ENCODE results near the gene ABCC1.

ABCC1 gene

DNA sequence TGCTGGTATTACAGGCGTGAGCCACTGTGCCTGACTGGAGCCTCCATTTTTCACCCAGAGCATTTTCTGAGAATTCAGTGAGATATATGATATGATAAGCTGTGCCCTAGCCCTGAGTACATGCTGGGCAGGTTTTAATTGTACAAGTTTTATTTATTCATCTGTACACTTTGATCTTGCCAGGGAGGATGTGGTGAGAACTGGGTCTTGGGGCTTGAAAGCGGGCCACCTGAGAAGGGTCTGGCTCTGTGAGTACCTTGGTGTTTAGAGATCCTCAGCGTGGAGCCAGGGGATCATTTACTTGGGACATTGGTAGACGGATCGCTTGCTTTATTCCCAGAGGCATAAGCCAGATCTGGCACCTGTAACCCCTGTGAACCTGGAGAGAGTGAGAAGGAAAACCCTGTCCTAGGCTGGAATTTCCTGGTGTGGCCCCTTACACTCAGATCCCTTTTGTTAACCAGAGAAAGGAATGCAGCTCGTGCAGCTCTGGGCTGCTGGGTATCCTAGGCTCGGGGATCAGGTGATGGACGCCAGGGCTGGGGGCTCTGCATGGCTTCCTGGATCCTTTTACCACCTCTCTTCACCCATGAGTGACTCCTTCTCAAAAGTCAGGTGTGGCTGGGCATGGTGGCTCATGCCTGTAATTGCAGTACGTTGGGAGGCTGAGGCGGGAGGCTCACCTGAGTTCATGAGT, 91.9 kb downstream of the ABCC1 start:
- H3F3A ChIP-seq (ENCODE audit: insufficient read depth) = no peaks in the 10 kb centered on the region
- H3K79me2 ChIP-seq (ENCODE audit: insufficient read depth, low read length) = no peaks in the 10 kb centered on the region
- 0 out of 2 replicates have a peak, but pooled peaks cover 3% of the 10 kb centered on the region for H3K36me3 ChIP-seq (ENCODE audit: low read length)
- no peak overlapping the region for H2AFZ ChIP-seq (ENCODE audit: low read depth, low read length, severe bottlenecking)
- no peak overlapping the region for H3K9ac ChIP-seq (ENCODE audit: low read length)
- H3K27me3 ChIP-seq (ENCODE audit: low read length) = no peaks in the 10 kb centered on the region
- H3K27ac ChIP-seq (ENCODE audit: low read depth, low read length) = no peak overlapping the region
- no peaks in the 10 kb centered on the region for H3K9me2 ChIP-seq (replicated peaks; ENCODE audit: insufficient read depth, low read length)
- H4K20me1 ChIP-seq (ENCODE audit: low read depth, low read length) = no peaks in the 10 kb centered on the region
- TF ChIP-seq, protein P1, sequence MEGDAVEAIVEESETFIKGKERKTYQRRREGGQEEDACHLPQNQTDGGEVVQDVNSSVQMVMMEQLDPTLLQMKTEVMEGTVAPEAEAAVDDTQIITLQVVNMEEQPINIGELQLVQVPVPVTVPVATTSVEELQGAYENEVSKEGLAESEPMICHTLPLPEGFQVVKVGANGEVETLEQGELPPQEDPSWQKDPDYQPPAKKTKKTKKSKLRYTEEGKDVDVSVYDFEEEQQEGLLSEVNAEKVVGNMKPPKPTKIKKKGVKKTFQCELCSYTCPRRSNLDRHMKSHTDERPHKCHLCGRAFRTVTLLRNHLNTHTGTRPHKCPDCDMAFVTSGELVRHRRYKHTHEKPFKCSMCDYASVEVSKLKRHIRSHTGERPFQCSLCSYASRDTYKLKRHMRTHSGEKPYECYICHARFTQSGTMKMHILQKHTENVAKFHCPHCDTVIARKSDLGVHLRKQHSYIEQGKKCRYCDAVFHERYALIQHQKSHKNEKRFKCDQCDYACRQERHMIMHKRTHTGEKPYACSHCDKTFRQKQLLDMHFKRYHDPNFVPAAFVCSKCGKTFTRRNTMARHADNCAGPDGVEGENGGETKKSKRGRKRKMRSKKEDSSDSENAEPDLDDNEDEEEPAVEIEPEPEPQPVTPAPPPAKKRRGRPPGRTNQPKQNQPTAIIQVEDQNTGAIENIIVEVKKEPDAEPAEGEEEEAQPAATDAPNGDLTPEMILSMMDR (IDR thresholded peaks at IDR 0.05; ENCODE audit: insufficient read depth, low read length, poor library complexity, severe bottlenecking) = no peak
- no peak for TF ChIP-seq EZH2phosphoT487 (conservative IDR thresholded peaks at IDR 0.05; ENCODE audit: low read length)
- no peak overlapping the region for H3K4me3 ChIP-seq (ENCODE audit: insufficient read depth, low read length, poor library complexity, severe bottlenecking)
- H3K9me3 ChIP-seq (ENCODE audit: insufficient read depth, low read length) = no peaks in the 10 kb centered on the region
- no peak overlapping the region for H3K4me2 ChIP-seq (ENCODE audit: low read depth, low read length, poor library complexity, severe bottlenecking)

DNA sequence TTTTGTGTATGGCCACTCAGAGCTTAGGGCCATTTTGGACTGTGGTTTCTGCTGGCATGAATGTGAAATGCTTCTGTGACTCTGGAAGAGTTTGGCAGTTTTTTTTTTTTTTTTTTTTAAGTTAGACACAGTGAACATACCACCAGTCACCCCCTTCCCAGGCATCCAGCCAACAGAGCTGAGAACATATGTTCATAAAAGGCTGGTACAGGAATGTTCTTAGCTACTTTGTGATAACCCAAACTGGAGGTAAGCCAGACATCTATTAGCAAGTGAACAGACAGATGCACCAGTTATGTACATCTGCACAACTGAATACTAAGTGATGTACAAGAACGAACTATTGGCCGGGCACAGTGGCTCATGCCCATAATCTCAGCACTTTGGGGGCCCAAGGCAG, 92.7 kb downstream of the ABCC1 start:
- no peak for TF ChIP-seq EZH2phosphoT487 (conservative IDR thresholded peaks at IDR 0.05; ENCODE audit: low read length)
- TF ChIP-seq, protein P1 (IDR thresholded peaks at IDR 0.05; ENCODE audit: insufficient read depth, low read length, poor library complexity, severe bottlenecking) = no peak
- Histone ChIP-seq H3K9me3 (ENCODE audit: insufficient read depth, low read length) (no peaks in the 10 kb centered on the region), H4K20me1 (ENCODE audit: low read depth, low read length) (no peaks in the 10 kb centered on the region), H3K27me3 (ENCODE audit: low read length) (no peaks in the 10 kb centered on the region), H3K27ac (ENCODE audit: low read depth, low read length) (no peak overlapping the region), H3F3A (ENCODE audit: insufficient read depth) (no peaks in the 10 kb centered on the region), H3K36me3 (ENCODE audit: low read length) (no peaks in the 10 kb centered on the region), H3K4me3 (ENCODE audit: insufficient read depth, low read length, poor library complexity, severe bottlenecking) (no peak overlapping the region), H2AFZ (ENCODE audit: low read depth, low read length, severe bottlenecking) (no peak overlapping the region), H3K4me2 (ENCODE audit: low read depth, low read length, poor library complexity, severe bottlenecking) (no peak overlapping the region), H3K9me2 (replicated peaks; ENCODE audit: insufficient read depth, low read length) (no peaks in the 10 kb centered on the region), H3K79me2 (ENCODE audit: insufficient read depth, low read length) (no peaks in the 10 kb centered on the region), H3K9ac (ENCODE audit: low read length) (no peak overlapping the region)

DNA sequence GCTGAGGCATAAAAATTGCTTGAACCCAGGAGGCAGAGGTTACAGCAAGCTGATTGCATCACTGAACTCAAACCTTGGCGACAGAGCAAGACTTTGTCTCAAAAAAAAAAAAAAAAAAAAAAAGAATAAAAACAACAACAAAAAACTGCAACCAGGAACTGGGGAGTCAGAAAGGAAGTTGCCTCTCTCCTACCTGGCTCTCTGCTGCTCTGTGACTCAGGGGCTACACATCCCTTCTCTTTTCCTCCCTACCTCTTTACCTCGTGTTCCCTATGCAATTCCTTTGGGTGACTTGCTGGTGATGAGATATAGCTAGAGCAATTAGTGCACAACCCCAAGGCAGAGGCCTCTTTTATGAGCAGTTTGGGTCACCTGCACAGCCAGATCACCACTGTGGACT, 95.9 kb downstream of the ABCC1 start:
- Histone ChIP-seq H3K27me3 (ENCODE audit: low read length) (no peaks in the 10 kb centered on the region), H3K4me3 (ENCODE audit: insufficient read depth, low read length, poor library complexity, severe bottlenecking) (no peak overlapping the region), H3K27ac (ENCODE audit: low read depth, low read length) (no peak overlapping the region), H2AFZ (ENCODE audit: low read depth, low read length, severe bottlenecking) (no peak overlapping the region), H4K20me1 (ENCODE audit: low read depth, low read length) (no peaks in the 10 kb centered on the region), H3F3A (ENCODE audit: insufficient read depth) (peaks cover 7% of the 10 kb centered on the region), H3K36me3 (ENCODE audit: low read length) (peaks cover 4% of the 10 kb centered on the region; the same call in 1 of the 2 replicates), H3K79me2 (ENCODE audit: insufficient read depth, low read length) (no peaks in the 10 kb centered on the region), H3K9me2 (replicated peaks; ENCODE audit: insufficient read depth, low read length) (no peaks in the 10 kb centered on the region), H3K9me3 (ENCODE audit: insufficient read depth, low read length) (no peaks in the 10 kb centered on the region), H3K4me2 (ENCODE audit: low read depth, low read length, poor library complexity, severe bottlenecking) (no peak overlapping the region), H3K9ac (ENCODE audit: low read length) (no peak overlapping the region)
- TF ChIP-seq, protein P1 (IDR thresholded peaks at IDR 0.05; ENCODE audit: insufficient read depth, low read length, poor library complexity, severe bottlenecking) = no peak
- TF ChIP-seq EZH2phosphoT487 (conservative IDR thresholded peaks at IDR 0.05; ENCODE audit: low read length) = no peak

Data from SU-DHL-6 (cell line).